ENCODE results near the gene TOMM70. TPM values are rescaled to one million over a fixed set of nuclear protein-coding genes. Genes with fewer than 3 reads are reported as not detected.

TOMM70 gene
- polyA plus RNA-seq, 1 donor (not counting 4 experiments of a cell fraction or from before 2014, with no cell fraction given), result 40.8 TPM

GRCh38 chr3:100413613-100414012, 12.7 kb upstream of the TOMM70 start:
- dilution Hi-C loops (cut with MboI; ENCODE audit: extremely low pct_ligation_motif_present, low sequenced_read_pairs), result no loop called here
- no peaks in the 10 kb centered on the region for H3K9me3 ChIP-seq (ENCODE audit: control insufficient read depth, low read depth, low read length)
- no peaks in the 10 kb centered on the region for H3K79me2 ChIP-seq (ENCODE audit: control insufficient read depth, insufficient read depth, low read length)
- H3K9ac ChIP-seq (ENCODE audit: control insufficient read depth, extremely low read depth, insufficient read depth, low read length), result no peak overlapping the region
- H3K4me3 ChIP-seq (ENCODE audit: control insufficient read depth in 2 of 3, extremely low read depth in 1 of 3, insufficient read depth in 2 of 3, low read depth in 1 of 3, low read length in 3 of 3), result no peak overlapping the region
- no peak overlapping the region for H2AFZ ChIP-seq (ENCODE audit: control insufficient read depth, low read length)
- no peak overlapping the region for H3K4me2 ChIP-seq (ENCODE audit: control insufficient read depth, extremely low read depth, insufficient read depth, low read depth, low read length)
- no peak for TF ChIP-seq EZH2 (IDR thresholded peaks at IDR 0.05; ENCODE audit: low read length)
- no peak for TF ChIP-seq CTCF (optimal IDR thresholded peaks at IDR 0.05 in 1 of 3, IDR thresholded peaks at IDR 0.05 in 1 of 3, conservative IDR thresholded peaks at IDR 0.05 in 1 of 3; ENCODE audit: extremely low read depth in 1 of 3, insufficient read depth in 2 of 3, low read length in 3 of 3)
- DNase-seq (ENCODE audit: low read depth, low spot score) (no peak), FAIRE-seq (no peak)
- H3K27ac ChIP-seq (ENCODE audit: control insufficient read depth, insufficient read depth, low read length), result no peak overlapping the region
- H3K27me3 ChIP-seq (ENCODE audit: control insufficient read depth, extremely low read depth, insufficient read depth, low read length), result no peaks in the 10 kb centered on the region
- no peaks in the 10 kb centered on the region for H3K36me3 ChIP-seq (ENCODE audit: control insufficient read depth in 2 of 2, extremely low read depth in 1 of 2, insufficient read depth in 2 of 2, low read length in 2 of 2)
- H3K4me1 ChIP-seq (ENCODE audit: control insufficient read depth, extremely low read depth, insufficient read depth, low read length), result peaks cover 8% of the 10 kb centered on the region
- H3K9me1 ChIP-seq (ENCODE audit: control insufficient read depth, extremely low read depth, insufficient read depth, low read length), result no peaks in the 10 kb centered on the region
- no peaks in the 10 kb centered on the region for H4K20me1 ChIP-seq (ENCODE audit: control insufficient read depth, extremely low read depth, insufficient read depth, low read length)

- dilution Hi-C loops (cut with MboI; ENCODE audit: extremely low pct_ligation_motif_present, low sequenced_read_pairs), result no loop called here
- no peak for TF ChIP-seq EZH2 (IDR thresholded peaks at IDR 0.05; ENCODE audit: low read length)
- TF ChIP-seq CTCF (optimal IDR thresholded peaks at IDR 0.05 in 1 of 3, IDR thresholded peaks at IDR 0.05 in 1 of 3, conservative IDR thresholded peaks at IDR 0.05 in 1 of 3; ENCODE audit: extremely low read depth in 1 of 3, insufficient read depth in 2 of 3, low read length in 3 of 3), result no peak
- Histone ChIP-seq H3K9me1 (ENCODE audit: control insufficient read depth, extremely low read depth, insufficient read depth, low read length) (no peaks in the 10 kb centered on the region), H4K20me1 (ENCODE audit: control insufficient read depth, extremely low read depth, insufficient read depth, low read length) (no peaks in the 10 kb centered on the region), H3K79me2 (ENCODE audit: control insufficient read depth, insufficient read depth, low read length) (no peaks in the 10 kb centered on the region), H3K4me3 (ENCODE audit: control insufficient read depth in 2 of 3, extremely low read depth in 1 of 3, insufficient read depth in 2 of 3, low read depth in 1 of 3, low read length in 3 of 3) (no peak overlapping the region), H3K27me3 (ENCODE audit: control insufficient read depth, extremely low read depth, insufficient read depth, low read length) (no peaks in the 10 kb centered on the region), H3K9ac (ENCODE audit: control insufficient read depth, extremely low read depth, insufficient read depth, low read length) (no peak overlapping the region), H2AFZ (ENCODE audit: control insufficient read depth, low read length) (no peak overlapping the region), H3K4me1 (ENCODE audit: control insufficient read depth, extremely low read depth, insufficient read depth, low read length) (peaks cover 8% of the 10 kb centered on the region), H3K9me3 (ENCODE audit: control insufficient read depth, low read depth, low read length) (no peaks in the 10 kb centered on the region), H3K36me3 (ENCODE audit: control insufficient read depth in 2 of 2, extremely low read depth in 1 of 2, insufficient read depth in 2 of 2, low read length in 2 of 2) (no peaks in the 10 kb centered on the region), H3K4me2 (ENCODE audit: control insufficient read depth, extremely low read depth, insufficient read depth, low read depth, low read length) (no peak overlapping the region), H3K27ac (ENCODE audit: control insufficient read depth, insufficient read depth, low read length) (no peak overlapping the region)
- DNase-seq (ENCODE audit: low read depth, low spot score) (no peak), FAIRE-seq (no peak)
Observed at GRCh38 chr3:100412912-100413590, 12.2 kb upstream of the TOMM70 start.
